MV-4-11 (cell line): ENCODE measurements around the gene CHMP5.
"Not testable (repeated sequence)": the region's sequence is repeated elsewhere in the genome, so short reads cannot be mapped to it uniquely, and the experiment has no call there.

Source experiments
- DNase-seq: peaks from one replicate; lab custom pipeline; 2025; lab: John Stamatoyannopoulos, UW

Gene CHMP5

GRCh38 chr9:33277484-33277883 lies 12.6 kb downstream of the CHMP5 start:
- no peak for DNase-seq

DNA sequence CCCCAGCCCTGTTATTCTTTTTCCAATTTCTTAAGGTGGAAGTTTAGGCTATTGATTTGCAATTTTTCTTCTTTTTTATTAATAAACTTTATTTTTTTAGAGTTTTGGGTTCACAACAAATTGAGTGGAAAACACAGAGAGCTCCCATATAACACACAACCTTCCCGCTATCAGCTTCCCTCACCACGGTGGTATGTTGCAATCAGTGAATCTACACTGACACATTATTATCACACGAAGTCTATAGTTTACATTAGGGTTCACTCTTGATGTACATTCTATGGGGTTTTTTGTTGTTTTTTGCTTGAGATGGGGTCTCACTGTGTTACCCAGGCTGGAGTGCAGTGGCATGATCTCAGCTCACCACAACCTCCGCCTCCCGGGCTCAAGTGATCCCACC lies 20.7 kb downstream of the CHMP5 start:
- DNase-seq: peak; percentile 16

- DNase-seq: peak; percentile 83
These were observed 22.2 kb downstream of the CHMP5 start for GRCh38 chr9:33287087-33287490.

GRCh38 chr9:33288235-33288634 lies 23.4 kb downstream of the CHMP5 start:
- DNase-seq: no peak

DNA sequence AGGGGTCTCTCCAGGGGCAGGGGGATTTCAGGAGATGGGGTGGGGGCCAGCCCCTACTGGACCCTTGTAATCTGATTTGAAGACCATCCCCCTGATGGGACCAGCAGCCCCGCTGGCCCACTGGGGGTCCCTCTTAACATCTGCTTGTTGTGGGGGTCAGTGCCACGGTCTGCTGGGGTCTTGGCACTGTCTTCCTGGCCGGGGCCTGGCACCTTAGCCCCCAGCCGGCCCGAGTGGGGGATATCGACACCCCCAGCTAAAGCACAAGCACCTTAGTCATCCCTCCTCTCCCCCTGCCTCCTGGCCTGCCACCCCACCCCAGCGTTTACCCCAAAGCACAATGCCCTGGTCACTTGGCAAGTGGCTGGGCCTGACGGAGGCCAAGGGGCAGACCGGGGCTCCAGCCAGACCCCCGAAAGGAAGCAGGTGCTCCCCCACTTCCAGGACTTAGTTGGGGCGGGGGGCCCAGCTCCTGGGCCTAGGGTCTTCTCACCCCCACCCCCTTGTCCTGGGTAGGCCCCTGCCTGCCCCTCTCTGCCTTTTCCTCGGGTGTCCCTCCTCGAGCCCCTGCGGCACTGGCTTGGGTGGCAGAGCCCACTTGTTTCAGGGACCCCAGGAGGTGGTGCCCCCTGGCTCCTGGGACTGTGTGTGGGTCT lies 24.1 kb downstream of the CHMP5 start:
- DNase-seq: no peak

- DNase-seq: no peak
These were observed 24.6 kb downstream of the CHMP5 start for GRCh38 chr9:33289496-33289895.

DNA sequence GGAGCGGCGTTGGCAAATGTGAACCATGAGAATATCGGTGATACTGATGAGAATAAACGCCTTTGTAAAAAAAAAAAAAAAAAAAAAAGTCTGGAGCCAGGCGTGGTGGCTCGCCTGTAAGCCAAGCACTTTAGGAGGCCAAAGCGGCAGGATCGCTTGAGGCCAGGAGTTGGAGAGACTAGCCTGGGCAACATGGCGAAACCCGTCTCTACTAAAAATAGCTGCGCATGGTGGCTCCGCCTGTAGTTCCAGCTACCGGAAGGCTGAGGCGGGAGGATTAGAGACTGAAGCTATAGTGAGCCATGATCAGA lies 25.0 kb downstream of the CHMP5 start:
- no peak for DNase-seq

- DNase-seq: peak; percentile 100
These were observed 25.6 kb downstream of the CHMP5 start, which contains the start of gene NFX1 for GRCh38 chr9:33290247-33291030. Gene NFX1 (plus strand): TSS chr9:33290516. CDS start chr9:33290573, 57 bp downstream.

- DNase-seq: no peak
These were observed 26.2 kb downstream of the CHMP5 start for GRCh38 chr9:33291031-33291397.

- no peak for DNase-seq
These were observed 27.1 kb downstream of the CHMP5 start for GRCh38 chr9:33291901-33292300.

DNA sequence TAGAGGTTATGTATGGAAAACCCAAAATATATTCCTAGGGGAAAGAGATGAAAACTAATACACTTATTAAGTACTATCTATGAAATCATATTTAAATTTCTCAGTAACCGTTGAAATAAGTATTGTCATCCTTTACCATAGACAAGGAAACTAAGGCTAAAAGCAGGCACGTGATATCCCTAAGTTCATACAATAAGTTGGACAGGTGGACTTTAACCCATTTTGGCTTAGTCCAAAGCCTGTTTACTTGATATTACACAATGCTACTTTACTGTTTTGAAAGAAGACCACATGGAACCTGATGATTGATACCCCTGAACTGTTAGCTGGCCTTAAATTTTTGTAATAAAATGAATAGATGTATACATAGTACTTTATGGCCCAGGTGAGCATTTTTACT lies 28.9 kb downstream of the CHMP5 start:
- DNase-seq: no peak

GRCh38 chr9:33294670-33295432 lies 30.0 kb downstream of the CHMP5 start:
- DNase-seq: no peak

DNA sequence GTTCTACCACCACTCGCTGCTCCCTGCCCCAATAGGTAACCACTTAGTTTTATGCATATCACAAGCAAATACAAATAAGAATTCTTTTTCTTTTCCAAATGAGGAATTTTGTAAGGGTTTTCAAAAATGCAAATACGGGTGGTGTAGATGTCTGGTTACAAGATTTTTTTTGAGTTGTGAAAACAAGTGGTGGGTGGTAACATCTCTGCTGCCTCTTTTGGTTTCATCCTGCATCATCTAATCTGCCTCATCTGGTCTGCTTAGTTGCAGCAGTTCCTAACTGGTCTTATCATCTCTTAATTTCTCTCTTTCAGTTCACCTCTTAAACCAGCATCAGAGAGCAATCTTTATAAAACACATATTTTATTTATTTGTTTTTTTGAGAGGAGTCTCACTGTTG lies 30.7 kb downstream of the CHMP5 start:
- no peak for DNase-seq

DNA sequence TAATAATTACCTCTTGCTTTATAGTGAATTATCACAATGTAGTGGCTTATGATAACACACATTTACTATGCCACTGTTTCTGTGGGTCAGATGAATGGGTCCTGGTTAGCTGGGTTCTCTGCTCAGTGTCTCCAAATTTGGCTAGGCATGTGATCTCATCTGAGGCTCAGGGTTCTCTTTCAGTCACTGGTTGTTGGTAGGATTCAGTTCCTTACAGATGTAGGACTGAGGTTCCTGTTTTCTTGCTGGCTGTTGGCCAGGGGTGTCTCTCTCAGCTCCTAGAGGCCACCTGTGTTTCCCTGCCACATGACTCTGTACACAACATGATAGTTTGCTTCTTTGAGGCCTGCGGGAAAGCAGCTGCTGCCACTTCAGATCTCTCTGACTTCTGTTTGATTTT lies 32.6 kb downstream of the CHMP5 start:
- DNase-seq: peak; percentile 98

- DNase-seq: no peak
These were observed 35.7 kb downstream of the CHMP5 start for GRCh38 chr9:33300546-33300945.

DNA sequence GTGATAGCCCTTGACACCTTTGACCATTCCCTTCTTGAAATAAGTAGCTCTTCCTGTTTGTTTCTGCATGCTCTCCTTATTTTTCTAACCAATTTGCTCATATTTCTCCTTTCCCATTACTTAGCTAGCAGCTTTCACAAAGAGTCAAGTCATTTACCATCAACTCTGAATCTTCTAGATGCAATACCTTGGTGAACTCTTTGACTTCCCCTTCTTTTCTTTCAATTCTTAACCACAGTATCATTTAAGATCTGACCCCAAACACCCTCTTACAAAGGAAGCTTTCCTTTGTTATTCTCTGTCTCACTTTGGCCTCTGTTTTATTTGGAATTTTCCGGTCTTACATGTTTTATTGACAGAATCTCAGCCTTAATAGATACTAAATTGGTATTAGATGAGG lies 39.5 kb downstream of the CHMP5 start:
- peak; percentile 72 for DNase-seq

GRCh38 chr9:33306037-33306436 lies 41.2 kb downstream of the CHMP5 start:
- no peak for DNase-seq

- no peak for DNase-seq
These were observed 42.2 kb downstream of the CHMP5 start for GRCh38 chr9:33307067-33307466.

- DNase-seq: no peak
These were observed 45.1 kb downstream of the CHMP5 start for GRCh38 chr9:33309903-33310302.

- DNase-seq: no peak
These were observed 45.9 kb downstream of the CHMP5 start for GRCh38 chr9:33310748-33311147.

- no peak for DNase-seq
These were observed 47.1 kb downstream of the CHMP5 start for GRCh38 chr9:33311953-33312352.

DNA sequence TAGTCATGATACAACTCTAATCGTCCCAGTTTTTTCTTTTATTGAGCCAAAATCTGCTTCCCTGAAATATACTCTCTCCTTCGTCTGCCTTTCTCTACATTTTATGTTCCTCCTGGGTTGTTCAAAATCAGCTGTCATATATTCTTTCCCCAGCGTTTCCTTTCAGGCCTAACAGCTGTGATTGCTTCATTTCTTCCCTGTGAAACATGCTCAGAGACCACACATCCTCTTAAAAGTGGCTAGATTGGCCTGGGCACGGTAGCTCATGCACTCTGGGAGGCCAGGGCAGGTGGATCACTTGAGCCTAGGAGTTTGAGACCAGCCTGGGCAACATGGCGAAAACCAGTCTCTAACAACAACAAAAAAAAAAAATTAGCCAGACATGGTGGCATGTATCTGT lies 50.5 kb downstream of the CHMP5 start:
- peak; percentile 55 for DNase-seq

- not testable (repeated sequence) for DNase-seq
These were observed 52.3 kb downstream of the CHMP5 start for GRCh38 chr9:33317136-33317535.
